PFSK-1 (cell line): ENCODE data around the gene FOSB. TPM values are rescaled to one million over a fixed set of nuclear protein-coding genes. Genes with fewer than 3 reads are reported as not detected.
A peak's percentile ranks its signal among the peaks of the same experiment; 100 is the strongest.

Experiments used
- FOXP2 ChIP-seq: optimal IDR thresholded peaks from 2 replicates; pipeline ENCODE3; 2011; ENCODE audit warnings: borderline replicate concordance, control low read depth, inconsistent platforms; ENCODE audit not compliant: insufficient read depth; ENCODE audit errors: extremely low read length, extremely low read depth
- POLR2AphosphoS5 ChIP-seq: IDR thresholded peaks from 2 replicates; pipeline ENCODE4 v1.6.1; 2012; ENCODE audit warnings: low read depth, mild to moderate bottlenecking, control low read depth, low read length, moderate library complexity
- REST ChIP-seq, 2 experiments: IDR thresholded peaks; 2 replicates each; pipeline versions ENCODE4 v1.6.1 to v1.8.0; 2011 to 2012; ENCODE audit warnings: low read depth in 2 of 2, low read length in 2 of 2, control low read depth in 1 of 2, inconsistent platforms in 1 of 2, mild to moderate bottlenecking in 1 of 2, moderate library complexity in 1 of 2; ENCODE audit not compliant: insufficient read depth in 1 of 2
- SIN3A ChIP-seq: IDR thresholded peaks from 2 replicates; pipeline ENCODE4 v1.6.1; 2012; ENCODE audit warnings: mild to moderate bottlenecking, low read length, moderate library complexity, borderline replicate concordance; ENCODE audit not compliant: insufficient read depth
- TAF1 ChIP-seq: IDR thresholded peaks from 2 replicates; pipeline ENCODE4 v1.6.1; 2012; ENCODE audit warnings: low read length, control low read depth, borderline replicate concordance; ENCODE audit not compliant: insufficient read depth
- polyA plus RNA-seq: library from polyadenylated mRNA; unstranded; fragments of >200 nt; gene quantifications from one replicate; pipeline ENCODE4 v1.2.1, GENCODE V29; 2012; ENCODE audit warnings: low read depth, missing spikeins; ENCODE audit not compliant: insufficient read length

The FOSB gene
- 1.7 TPM for polyA plus RNA-seq

DNA sequence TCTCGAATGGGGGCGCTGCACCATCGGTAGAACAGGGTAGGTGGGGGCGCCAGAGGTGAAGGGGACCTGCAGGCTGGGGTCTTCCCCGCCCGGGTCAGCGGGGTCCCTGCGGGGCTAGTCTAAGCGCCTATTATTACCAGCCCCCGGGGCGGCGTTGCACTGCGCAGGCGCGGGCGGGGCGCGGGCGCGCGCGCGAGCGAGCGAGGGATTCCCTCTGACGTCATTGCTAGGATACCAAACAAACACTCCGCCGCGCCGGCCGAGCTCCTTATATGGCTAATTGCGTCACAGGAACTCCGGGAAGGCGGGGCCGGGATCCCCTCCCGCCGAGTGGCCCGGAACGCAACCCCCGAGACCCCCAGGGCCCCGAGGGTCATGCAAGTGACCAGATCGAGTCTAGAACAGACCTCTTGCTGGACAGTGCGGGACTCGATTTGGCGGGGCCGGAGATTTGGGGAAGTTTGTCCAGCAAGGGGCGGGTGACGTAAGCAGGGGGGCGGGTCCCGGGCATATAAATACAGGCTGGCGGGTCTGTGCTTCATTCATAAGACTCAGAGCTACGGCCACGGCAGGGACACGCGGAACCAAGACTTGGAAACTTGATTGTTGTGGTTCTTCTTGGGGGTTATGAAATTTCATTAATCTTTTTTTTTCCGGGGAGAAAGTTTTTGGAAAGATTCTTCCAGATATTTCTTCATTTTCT, at the start of gene FOSB:
Gene FOSB, plus strand, starts transcription at position 541 of the 703 bp plus-strand sequence. CDS start 591 bp downstream, outside the sequence.
- TF ChIP-seq TAF1 (peak; percentile 78; the same call in 1 of the 2 replicates), REST (IDR thresholded peaks at IDR 0.05; ENCODE audit: insufficient read depth in 1 of 2, low read depth in 2 of 2, low read length in 2 of 2) (no peak; a peak in 1 of 4 replicates), FOXP2 (peak; percentile 51), POLR2AphosphoS5 (peak; percentile 82; the same call in 1 of the 2 replicates), SIN3A (no peak; the same call in none of the 2 replicates)

DNA sequence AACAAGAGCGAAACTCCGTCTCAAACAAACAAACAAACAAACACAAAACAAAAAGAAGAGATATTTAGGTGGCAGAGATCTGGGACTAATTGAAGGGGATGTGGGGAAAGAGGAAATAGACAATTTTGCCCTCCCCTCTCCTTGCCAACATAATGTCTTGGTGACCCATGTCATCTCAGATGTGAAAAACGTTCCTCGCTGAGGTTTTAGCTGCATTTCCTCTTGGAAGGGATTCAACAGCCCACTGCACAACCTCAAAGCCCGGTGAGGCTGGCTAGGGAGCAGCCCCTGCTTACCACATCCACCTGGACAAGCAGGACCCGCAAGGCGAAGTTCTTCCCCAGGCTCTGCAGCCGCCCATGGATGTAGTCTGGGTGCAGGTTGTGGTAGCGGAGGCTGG, 49.0 kb upstream of the FOSB start:
- no peak for TF ChIP-seq REST (IDR thresholded peaks at IDR 0.05; ENCODE audit: insufficient read depth in 1 of 2, low read depth in 2 of 2, low read length in 2 of 2)
- no peak for TF ChIP-seq SIN3A
- TF ChIP-seq FOXP2: no peak
- no peak for TF ChIP-seq TAF1
- TF ChIP-seq POLR2AphosphoS5: no peak

GRCh38 chr19:45419396-45419795, 48.4 kb upstream of the FOSB start:
- TF ChIP-seq FOXP2 (no peak), TAF1 (no peak), REST (IDR thresholded peaks at IDR 0.05; ENCODE audit: insufficient read depth in 1 of 2, low read depth in 2 of 2, low read length in 2 of 2) (no peak), POLR2AphosphoS5 (no peak), SIN3A (no peak)

- TF ChIP-seq REST (IDR thresholded peaks at IDR 0.05; ENCODE audit: insufficient read depth in 1 of 2, low read depth in 2 of 2, low read length in 2 of 2) (no peak), POLR2AphosphoS5 (no peak), SIN3A (no peak)
Observed at GRCh38 chr19:45419895-45420294, 47.9 kb upstream of the FOSB start.

DNA sequence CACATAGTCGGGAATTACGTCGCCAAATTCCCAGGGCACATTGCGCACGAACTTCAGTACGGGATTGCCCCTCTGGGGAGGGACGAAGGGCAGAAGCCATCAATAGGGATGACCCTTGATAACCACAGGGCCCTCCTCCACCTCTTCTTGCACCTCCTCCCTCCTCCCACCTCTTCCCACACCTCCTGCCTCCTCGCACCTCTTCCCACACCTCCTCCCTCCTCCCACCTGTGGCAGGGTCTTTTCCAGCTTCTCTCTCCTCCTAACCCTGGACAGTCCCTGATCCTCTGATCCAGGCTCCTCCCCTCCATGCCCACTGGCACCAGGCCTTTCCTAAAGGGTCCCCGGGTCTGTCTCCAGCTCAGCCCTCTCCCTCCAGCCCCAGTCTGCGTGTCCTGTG, 47.4 kb upstream of the FOSB start:
- TF ChIP-seq SIN3A (no peak), REST (IDR thresholded peaks at IDR 0.05; ENCODE audit: insufficient read depth in 1 of 2, low read depth in 2 of 2, low read length in 2 of 2) (no peak), TAF1 (no peak)
